K562 (cell line): ENCODE measurements around the gene WFIKKN1. TPM values are rescaled to one million over a fixed set of nuclear protein-coding genes. Genes with fewer than 3 reads are reported as not detected.

Experiments
- BHLHE40 ChIP-seq: IDR thresholded peaks from 2 replicates; pipeline ENCODE4 v1.6.1; 2011; ENCODE audit warnings: low read length, improper control_type of control experiment
- CBX5 ChIP-seq: IDR thresholded peaks from 2 replicates; pipeline ENCODE4 v1.6.1; 2014; ENCODE audit warnings: low read depth, borderline replicate concordance
- CREBBP ChIP-seq: IDR thresholded peaks from one replicate; pipeline ENCODE4 v1.6.1; 2012; ENCODE audit warnings: low read depth, mild to moderate bottlenecking, control low read depth, inconsistent platforms, low read length
- FOXO4 ChIP-seq: fragments of 450-650 bp; formaldehyde crosslinking; IDR thresholded peaks from 2 replicates; pipeline ENCODE4 v1.4.0; 2020; ENCODE audit warnings: mild to moderate bottlenecking, moderate library complexity
- GATAD2A ChIP-seq: fragments of 450-650 bp; IDR thresholded peaks from 2 replicates; pipeline ENCODE4 v1.6.1; 2017
- MEF2A ChIP-seq: IDR thresholded peaks from 2 replicates; pipeline ENCODE4 v1.6.1; 2011; ENCODE audit warnings: low read depth, mild to moderate bottlenecking, low read length, moderate library complexity; ENCODE audit not compliant: control insufficient read depth
- MEIS2 ChIP-seq: fragments of 450-650 bp; IDR thresholded peaks from 2 replicates; pipeline ENCODE4 v1.6.1; 2014; ENCODE audit warnings: mild to moderate bottlenecking; ENCODE audit not compliant: partially characterized antibody
- NFE2 ChIP-seq: IDR thresholded peaks from 2 replicates; pipeline ENCODE4 v1.6.1; 2014; ENCODE audit warnings: antibody characterized with exemption, low read depth
- PURB ChIP-seq: sonication (generic); formaldehyde crosslinking; IDR thresholded peaks from 2 replicates; pipeline ENCODE4 v1.9.0; 2021; ENCODE audit warnings: low read depth, mild to moderate bottlenecking, missing genetic modification reagents
- RBM15 ChIP-seq: fragments of 200-400 bp; formaldehyde crosslinking; IDR thresholded peaks from 2 replicates; pipeline ENCODE4 v1.6.1; 2018; ENCODE audit warnings: mild to moderate bottlenecking, low read length, moderate library complexity; ENCODE audit not compliant: insufficient read depth
- RBM22 ChIP-seq: fragments of 200-400 bp; formaldehyde crosslinking; IDR thresholded peaks from 2 replicates; pipeline ENCODE4 v1.6.1; 2018; ENCODE audit warnings: low read length, low read depth; ENCODE audit not compliant: poor library complexity, severe bottlenecking
- SAP30 ChIP-seq: fragments of 200-600 bp; sonication (generic); IDR thresholded peaks from 2 replicates; pipeline ENCODE4 v1.6.1; 2012; ENCODE audit warnings: borderline replicate concordance, low read depth, mild to moderate bottlenecking, moderate library complexity, low read length, control low read depth, inconsistent platforms; ENCODE audit not compliant: insufficient read depth, poor library complexity, severe bottlenecking
- SMARCB1 ChIP-seq: IDR thresholded peaks from 2 replicates; pipeline ENCODE4 v1.6.1; 2011; ENCODE audit warnings: improper control_type of control experiment, low read depth; ENCODE audit not compliant: insufficient read length
- TGIF2 ChIP-seq: sonication (generic); formaldehyde crosslinking; IDR thresholded peaks from 2 replicates; pipeline ENCODE4 v1.8.1; 2022; ENCODE audit warnings: mild to moderate bottlenecking, missing genetic modification reagents, moderate library complexity
- TSHZ1 ChIP-seq: fragments of 250-450 bp; sonication (Bioruptor Pico); IDR thresholded peaks from 2 replicates; pipeline ENCODE4 v1.4.0; 2020; ENCODE audit warnings: mild to moderate bottlenecking, moderate library complexity
- ZBTB43 ChIP-seq: sonication (generic); formaldehyde crosslinking; IDR thresholded peaks from 2 replicates; pipeline ENCODE4 v1.8.0; 2023; ENCODE audit warnings: mild to moderate bottlenecking, missing genetic modification reagents
- ZKSCAN8 ChIP-seq: fragments of 200-800 bp; sonication (Bioruptor generic); IDR thresholded peaks from 2 replicates; pipeline ENCODE4 v1.6.1; 2016; ENCODE audit warnings: missing genetic modification characterization, missing compliant biosample characterization
- ZNF175 ChIP-seq: fragments of 200-800 bp; sonication (Bioruptor generic); IDR thresholded peaks from 2 replicates; pipeline ENCODE4 v1.6.1; 2016; ENCODE audit warnings: low read depth, mild to moderate bottlenecking, missing genetic modification characterization, missing compliant biosample characterization
- ZNF436 ChIP-seq: fragments of 250-450, 450-650 bp; sonication (Bioruptor Pico); formaldehyde crosslinking; IDR thresholded peaks from 2 replicates; pipeline ENCODE4 v1.7.0; 2020; ENCODE audit warnings: mild to moderate bottlenecking
- ZNF507 ChIP-seq: conservative IDR thresholded peaks from 2 replicates; pipeline ENCODE4 v1.6.1; 2017; ENCODE audit warnings: missing genetic modification characterization, missing compliant biosample characterization
- ZNF780A ChIP-seq: fragments of 250-450 bp; sonication (Bioruptor Pico); IDR thresholded peaks from 2 replicates; pipeline ENCODE4 v1.5.0; 2021; ENCODE audit warnings: mild to moderate bottlenecking
- polyA plus RNA-seq, 8 experiments: library from polyadenylated mRNA; depleted of rRNA in 4 of 8; stranded (reverse) in 5 of 8; unstranded in 3 of 8; fragments of >200 nt; fragmentation: Nextera tagmentation in 2 of 8; fragmentation: Illumina TruSeq in 1 of 8; extraction: Ambion mirVana in 2 of 8; extraction: Trizol in 1 of 8; gene quantifications; 2 replicates each; pipeline versions ENCODE4 v1.2.1 to v1.2.3, GENCODE V29; 2011 to 2014; ENCODE audit warnings: inconsistent platforms in 1 of 8, missing spikeins in 1 of 8
- total RNA-seq, 7 experiments: library from RNA; depleted of rRNA in 6 of 7; stranded (reverse); fragments of >200 nt in 6 of 7; fragmentation: Illumina TruSeq in 2 of 7; extraction: Trizol in 2 of 7; gene quantifications; 2 replicates each; pipeline versions ENCODE4 v1.2.1 to v1.2.3, GENCODE V29; 2011 to 2021; ENCODE audit warnings: low replicate concordance in 1 of 7

WFIKKN1 gene
- total and polyA plus RNA-seq, 9 of the 15 experiments (the other 6 are each of a cell fraction or from before 2014, with no cell fraction given), result 0.14 to 1.1 (median 0.50) TPM; not detected in 4

GRCh38 chr16:667780-668518 is 37.2 kb downstream of the WFIKKN1 start, which contains the start of gene RHOT2 (continued):
- TF ChIP-seq CBX5, result no peak
- TF ChIP-seq ZNF780A (CRISPR knock-in tag), result no peak
- TF ChIP-seq RBM22, result no peak
- no peak for TF ChIP-seq SMARCB1
- TF ChIP-seq GATAD2A, result no peak
- TF ChIP-seq RBM15, result no peak
- no peak for TF ChIP-seq ZKSCAN8 (CRISPR knock-in tag)
- TF ChIP-seq TGIF2 (CRISPR knock-in tag), result peak; percentile 45; the same call in 1 of the 2 replicates
- TF ChIP-seq NFE2, result no peak
- TF ChIP-seq MEIS2, result peak; percentile 56
- TF ChIP-seq MEF2A, result 0 out of 2 replicates have a peak, but pooled peaks have one; percentile 15
- no peak for TF ChIP-seq ZNF507 (tag)
- no peak for TF ChIP-seq CREBBP
- no peak for TF ChIP-seq PURB
- TF ChIP-seq BHLHE40, result peak; percentile 64
- no peak for TF ChIP-seq TSHZ1 (CRISPR knock-in tag)
- no peak for TF ChIP-seq ZBTB43 (CRISPR knock-in tag)
- no peak for TF ChIP-seq ZNF436 (CRISPR knock-in tag)
- TF ChIP-seq ZNF175 (CRISPR knock-in tag), result no peak
- TF ChIP-seq SAP30, result peak; percentile 68
- TF ChIP-seq FOXO4 (CRISPR knock-in tag), result no peak
